NCI-H2081 (cell line): ENCODE data around the gene CPO.

Experiments
- DNase-seq, 2 experiments: peaks; one replicate each; lab custom pipeline; 2025; lab: John Stamatoyannopoulos, UW

Gene CPO

DNA sequence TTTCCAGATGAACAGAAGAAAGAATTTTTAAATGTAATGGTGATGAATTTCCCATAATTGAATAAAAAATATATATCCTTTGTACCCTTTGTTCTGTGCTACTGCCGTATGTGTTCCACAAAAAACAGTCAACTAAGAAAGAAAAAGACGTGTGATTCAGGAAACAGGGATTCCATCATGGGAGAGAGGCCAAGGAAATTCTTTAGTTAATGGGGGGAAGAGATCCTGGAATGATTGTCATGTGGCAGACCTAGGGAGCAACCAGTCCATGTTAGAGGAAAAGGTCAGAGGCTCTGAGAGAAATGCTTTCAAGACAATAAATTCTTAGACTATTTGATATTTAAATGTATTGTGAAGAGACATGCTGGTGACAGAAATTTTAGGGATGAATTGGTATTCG is 76.6 kb downstream of the CPO start:
- no peak for DNase-seq
